A673 (cell line): ENCODE measurements around the gene PARP8.

Experiments used
- EZH2 ChIP-seq: fragments of 200-600 bp; sonication (generic); IDR thresholded peaks from 2 replicates; pipeline ENCODE4 v1.6.1; 2017; ENCODE audit warnings: borderline replicate concordance, low read depth, mild to moderate bottlenecking, mixed read lengths, antibody characterized with exemption, low read length; ENCODE audit not compliant: poor library complexity, severe bottlenecking
- TF ChIP-seq, protein P1 (sequence below): fragments of 300-800, 200-600 bp; sonication (generic); conservative IDR thresholded peaks from 2 replicates; pipeline ENCODE4 v1.5.1; 2017; ENCODE audit warnings: low read depth, mild to moderate bottlenecking, antibody characterized with exemption, low read length, moderate library complexity, mixed read lengths

DNA sequence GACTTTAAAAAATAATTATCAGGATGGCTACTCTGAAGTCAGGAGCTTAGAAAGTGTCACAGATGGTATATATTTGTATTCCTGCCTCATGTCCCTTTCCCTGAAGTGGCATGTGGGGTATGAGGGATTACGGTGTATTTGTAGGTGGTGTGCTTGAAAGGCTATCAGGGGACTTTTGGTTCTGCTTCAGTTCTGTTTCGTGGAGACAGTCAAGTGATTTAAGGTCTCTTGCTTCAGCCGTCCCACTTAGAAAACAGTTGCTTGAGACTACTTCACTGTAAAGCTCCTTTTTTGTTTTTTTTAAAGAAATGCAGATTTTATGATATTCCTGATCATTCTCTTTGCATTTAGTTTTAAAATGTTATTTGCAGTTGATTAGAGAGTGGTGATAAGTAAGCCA lies 18.3 kb downstream of the PARP8 start:
- TF ChIP-seq, protein P1, sequence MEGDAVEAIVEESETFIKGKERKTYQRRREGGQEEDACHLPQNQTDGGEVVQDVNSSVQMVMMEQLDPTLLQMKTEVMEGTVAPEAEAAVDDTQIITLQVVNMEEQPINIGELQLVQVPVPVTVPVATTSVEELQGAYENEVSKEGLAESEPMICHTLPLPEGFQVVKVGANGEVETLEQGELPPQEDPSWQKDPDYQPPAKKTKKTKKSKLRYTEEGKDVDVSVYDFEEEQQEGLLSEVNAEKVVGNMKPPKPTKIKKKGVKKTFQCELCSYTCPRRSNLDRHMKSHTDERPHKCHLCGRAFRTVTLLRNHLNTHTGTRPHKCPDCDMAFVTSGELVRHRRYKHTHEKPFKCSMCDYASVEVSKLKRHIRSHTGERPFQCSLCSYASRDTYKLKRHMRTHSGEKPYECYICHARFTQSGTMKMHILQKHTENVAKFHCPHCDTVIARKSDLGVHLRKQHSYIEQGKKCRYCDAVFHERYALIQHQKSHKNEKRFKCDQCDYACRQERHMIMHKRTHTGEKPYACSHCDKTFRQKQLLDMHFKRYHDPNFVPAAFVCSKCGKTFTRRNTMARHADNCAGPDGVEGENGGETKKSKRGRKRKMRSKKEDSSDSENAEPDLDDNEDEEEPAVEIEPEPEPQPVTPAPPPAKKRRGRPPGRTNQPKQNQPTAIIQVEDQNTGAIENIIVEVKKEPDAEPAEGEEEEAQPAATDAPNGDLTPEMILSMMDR = no peak
- no peak for TF ChIP-seq EZH2
